Left hindlimb (tissue), 1 donor: ENCODE data around the gene RBP3.

Experiments used
- DNase-seq: peaks from one replicate; pipeline ENCODE4 v3.0.0-alpha.2; 2018

Gene RBP3

GRCh38 chr10:47348138-47348651, at the start of gene RBP3:
TSS of gene RBP3 (plus strand) at chr10:47348363. CDS start at chr10:47348485, 122 bp downstream.
- no peak for DNase-seq

- DNase-seq = no peak
Measured at GRCh38 chr10:47298715-47299114, 49.4 kb upstream of the RBP3 start.

GRCh38 chr10:47299611-47300428, 48.3 kb upstream of the RBP3 start, which contains the start of gene GDF10:
TSS of gene GDF10 (plus strand) at chr10:47300197. CDS start at chr10:47300652, 455 bp downstream.
- no peak for DNase-seq

GRCh38 chr10:47300429-47300931, 47.7 kb upstream of the RBP3 start:
- DNase-seq = peak; percentile 45

DNA sequence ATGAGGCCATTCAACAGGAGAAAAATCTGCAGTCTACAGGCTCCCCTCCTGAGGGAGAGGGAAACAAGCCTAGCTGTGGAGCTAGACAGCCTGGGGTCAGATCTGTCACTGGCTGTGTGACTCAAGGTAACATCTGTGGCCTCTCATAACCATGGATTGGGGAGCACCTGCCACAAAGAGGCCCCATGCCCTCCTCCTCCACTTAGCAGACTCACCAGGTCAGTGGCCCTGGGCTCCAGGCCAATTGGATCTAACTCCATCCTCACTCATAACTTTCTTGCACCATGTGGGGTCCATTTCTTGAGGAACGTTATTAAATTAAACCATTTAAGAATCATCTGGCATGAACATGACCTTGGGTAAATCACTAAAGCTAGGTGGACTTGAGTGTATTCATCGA, 46.3 kb upstream of the RBP3 start:
- no peak for DNase-seq

GRCh38 chr10:47303105-47303504, 45.1 kb upstream of the RBP3 start:
- no peak for DNase-seq

- DNase-seq = no peak
Measured at GRCh38 chr10:47303866-47304265, 44.3 kb upstream of the RBP3 start.

DNA sequence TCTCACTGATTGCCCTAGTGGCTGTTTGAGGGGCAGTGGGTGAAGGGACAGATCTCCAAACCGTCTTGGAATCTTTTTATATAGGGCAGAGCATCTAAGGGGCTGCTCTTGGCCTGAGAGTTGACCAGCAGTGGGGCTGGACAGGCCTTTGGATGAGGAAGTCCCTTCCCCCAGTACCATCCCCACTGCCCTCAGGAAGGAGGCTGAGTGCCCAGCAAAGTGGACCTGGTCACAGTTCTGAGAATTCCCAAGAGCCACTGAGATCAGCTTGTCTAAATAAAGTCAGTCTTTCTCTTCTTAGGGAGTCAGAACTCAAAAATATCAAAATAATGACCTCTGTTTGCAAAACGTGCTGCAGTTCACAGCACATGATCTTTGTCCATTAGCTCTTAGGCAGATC, 42.6 kb upstream of the RBP3 start:
- no peak for DNase-seq

DNA sequence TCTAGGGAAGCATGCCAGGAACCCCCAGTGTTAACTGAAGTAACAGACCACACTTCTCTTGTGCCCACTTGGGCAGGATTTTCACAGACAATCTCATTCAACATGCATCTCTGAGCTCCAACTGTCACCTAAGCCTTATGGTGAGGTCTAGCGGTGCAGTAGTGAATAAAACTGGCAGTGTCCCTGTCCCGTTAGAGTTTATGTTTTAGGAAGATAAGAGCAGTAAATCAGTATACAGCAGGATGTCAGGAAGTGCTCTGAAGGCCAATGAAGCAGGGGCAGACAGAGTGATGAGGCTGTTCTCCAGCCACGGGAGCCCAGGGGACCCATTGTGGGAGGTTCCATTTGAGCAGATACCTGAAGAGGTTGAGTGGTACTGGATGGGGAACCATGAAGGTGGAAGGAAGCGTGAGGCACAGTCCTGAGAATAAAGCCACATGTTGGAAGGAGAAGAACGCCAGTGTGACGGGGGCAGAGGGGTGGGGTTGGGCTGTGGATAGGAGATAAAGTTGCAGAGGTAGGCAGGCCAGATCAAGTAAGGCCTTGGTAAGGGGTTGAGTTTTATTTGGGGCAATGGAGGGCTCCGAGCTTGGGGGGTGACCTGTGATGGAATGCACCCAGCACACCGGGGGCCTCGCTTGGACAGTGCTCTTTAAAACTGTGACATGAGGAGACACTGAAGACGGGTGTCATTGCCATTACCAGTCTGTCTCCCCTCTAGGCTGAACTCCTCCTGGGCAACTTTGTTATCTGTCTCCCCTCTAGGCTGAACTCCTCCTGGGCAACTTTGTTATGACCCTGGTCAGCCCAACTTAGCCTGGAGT, 41.6 kb upstream of the RBP3 start:
- no peak for DNase-seq

DNA sequence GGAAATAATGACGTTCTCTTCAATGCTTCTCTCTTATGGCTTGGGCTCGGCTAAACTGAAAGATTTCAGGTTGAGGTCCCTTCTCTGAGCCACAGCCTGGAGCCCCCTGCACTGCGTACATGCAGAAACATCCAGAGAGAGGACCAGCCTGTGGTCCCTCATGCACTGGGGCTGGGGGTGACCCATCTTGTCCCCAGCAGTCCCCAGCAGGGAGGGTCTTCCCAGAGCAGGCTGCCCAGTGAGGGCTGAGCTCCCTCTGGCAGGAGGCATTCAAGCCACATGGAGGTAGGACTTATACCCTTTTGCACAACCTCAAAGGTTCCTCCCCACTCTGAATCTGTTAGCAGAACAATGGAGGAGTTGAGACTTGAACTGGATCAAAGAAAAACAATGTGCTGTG, 40.8 kb upstream of the RBP3 start:
- DNase-seq = no peak

DNA sequence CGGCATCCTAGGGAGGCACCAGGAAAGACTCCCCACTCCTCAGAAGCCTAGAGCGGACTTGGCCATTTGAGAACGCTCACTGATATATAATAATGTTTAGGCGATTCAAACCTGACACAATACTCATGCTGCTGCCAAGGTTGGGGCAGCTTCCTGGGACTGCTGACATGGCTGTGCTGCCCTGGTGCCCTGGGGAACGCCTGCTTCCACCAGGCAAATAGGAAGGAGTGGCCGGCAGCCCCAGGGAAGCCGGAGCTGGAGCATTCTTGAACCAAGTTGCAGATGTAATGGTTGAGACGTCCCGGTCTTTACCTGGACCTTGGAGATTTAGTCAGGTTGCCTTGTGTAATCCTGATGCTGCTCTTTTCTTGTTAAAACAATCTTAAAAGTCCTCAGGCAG, 39.4 kb upstream of the RBP3 start:
- no peak for DNase-seq

DNA sequence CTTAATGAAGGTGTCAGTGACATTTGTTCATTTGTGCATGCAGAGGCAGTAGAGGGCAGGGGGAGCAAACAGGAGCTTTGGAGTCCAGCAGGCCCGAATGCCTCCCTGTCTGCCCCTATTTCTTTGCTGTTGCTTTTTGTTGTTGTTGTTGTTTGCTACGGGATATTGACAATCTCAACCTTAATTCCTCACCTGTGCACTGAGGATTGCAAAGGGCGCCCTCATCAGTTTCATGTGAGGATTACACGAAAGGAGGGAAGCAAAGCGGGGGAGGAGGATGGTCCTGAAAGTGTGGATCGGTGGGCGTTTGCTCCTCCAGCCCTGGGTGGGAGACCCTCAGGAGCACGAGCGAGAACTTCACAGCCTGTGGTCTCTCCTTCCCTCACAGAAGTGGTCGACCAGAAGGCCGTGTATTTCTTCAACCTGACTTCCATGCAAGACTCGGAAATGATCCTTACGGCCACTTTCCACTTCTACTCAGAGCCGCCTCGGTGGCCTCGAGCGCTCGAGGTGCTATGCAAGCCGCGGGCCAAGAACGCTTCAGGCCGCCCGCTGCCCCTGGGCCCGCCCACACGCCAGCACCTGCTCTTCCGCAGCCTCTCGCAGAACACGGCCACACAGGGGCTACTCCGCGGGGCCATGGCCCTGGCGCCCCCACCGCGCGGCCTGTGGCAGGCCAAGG, 38.6 kb upstream of the RBP3 start:
- no peak for DNase-seq

- no peak for DNase-seq
Measured at GRCh38 chr10:47310090-47310505, 38.1 kb upstream of the RBP3 start.

DNA sequence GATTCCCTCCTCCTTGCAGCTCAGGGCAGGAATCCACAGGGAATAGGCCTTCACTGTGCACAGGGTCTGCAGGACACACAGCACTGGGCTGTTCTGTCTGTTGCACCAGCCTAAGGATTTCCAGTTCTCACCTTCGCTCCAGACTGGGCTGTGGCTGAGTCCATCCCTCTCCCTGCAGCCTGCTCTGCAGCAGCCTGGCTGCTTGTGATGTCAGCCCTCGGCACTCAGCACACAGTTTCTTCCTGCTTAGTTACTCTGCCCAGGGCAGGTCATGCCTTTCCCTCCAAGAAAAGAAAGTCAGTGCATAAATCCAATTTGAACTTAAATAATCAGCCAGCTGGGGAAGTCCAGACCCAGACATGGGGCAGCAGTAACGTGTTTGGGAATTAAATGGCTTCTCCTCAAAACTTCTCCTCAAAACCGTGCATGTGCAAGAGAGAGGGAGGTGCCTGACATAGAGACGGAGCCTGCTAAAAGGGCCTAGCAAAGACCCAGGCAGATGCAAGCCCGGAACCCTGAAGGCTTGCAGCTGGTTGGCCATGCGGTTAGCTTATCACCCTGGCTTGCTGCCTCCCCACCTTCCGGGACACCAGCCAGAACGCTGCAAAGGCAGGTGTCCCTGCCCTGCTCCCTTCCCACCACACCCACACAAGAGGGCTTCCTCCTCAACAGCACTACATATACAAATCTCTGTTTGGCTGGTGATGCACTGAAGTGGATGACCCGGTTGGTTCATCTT, 36.8 kb upstream of the RBP3 start:
- DNase-seq = no peak

DNA sequence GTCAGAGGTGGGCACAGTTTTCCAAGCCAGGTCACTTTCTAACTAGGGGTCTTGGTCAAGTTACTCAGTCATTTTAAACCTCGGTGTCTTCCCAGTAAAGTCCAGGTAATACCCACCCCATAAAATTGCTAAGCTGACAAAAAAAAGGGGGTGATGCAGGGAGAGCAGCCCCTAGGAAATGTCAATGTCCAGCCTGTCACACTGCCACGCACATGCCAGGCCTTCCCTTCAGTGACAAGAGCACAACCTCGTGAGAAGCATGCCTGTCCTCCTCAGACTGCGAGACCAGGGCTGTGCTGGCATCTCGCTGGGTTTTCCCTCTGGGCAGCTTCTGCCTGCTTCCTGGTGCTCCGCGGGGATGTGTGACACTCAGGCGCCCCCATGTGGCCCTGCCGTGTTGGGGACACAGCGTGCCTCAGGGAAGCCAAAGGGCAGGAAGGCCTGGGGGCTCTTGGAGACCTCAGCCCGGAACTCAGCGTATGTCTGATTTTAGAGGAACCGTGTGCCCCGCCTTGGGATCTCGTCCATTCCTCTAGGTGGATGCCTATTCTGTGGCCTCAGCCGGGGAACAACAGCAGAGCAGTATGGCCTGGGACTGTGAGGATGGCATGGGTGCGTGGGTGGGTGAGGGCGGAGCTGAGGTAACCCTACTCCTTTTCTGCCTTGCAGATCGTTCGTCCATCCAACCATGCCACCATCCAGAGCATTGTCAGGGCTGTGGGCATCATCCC, 36.1 kb upstream of the RBP3 start:
- peak; percentile 84 for DNase-seq

GRCh38 chr10:47312663-47312995, 35.5 kb upstream of the RBP3 start:
- no peak for DNase-seq

DNA sequence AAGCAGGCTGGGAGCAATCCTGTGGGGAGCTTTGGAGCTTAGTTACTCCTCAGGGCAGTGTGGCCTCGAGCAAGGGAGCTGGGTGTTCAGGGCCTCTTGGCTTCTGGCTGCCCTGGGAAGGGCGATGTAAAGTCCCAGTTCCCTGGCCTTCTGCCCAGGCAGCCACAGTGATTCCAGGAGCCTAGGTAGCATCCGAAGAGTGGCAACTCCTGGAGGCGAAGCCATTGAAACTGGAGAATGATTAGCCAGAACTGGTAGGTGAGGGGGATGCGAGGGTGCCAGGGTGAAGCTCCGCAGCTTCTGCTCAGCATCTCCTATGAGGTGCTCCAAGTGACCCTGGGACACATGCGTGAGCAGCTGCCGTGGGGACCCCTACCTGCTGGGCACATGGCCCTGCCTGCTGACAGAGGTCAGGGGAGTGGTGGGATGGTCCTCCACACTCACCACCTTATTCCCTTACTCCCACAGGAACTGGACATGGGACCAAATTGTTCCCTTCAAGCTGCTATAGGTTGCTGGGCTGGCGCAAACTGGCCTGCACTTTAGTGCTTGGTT, 33.7 kb upstream of the RBP3 start:
- no peak for DNase-seq

GRCh38 chr10:47315421-47315820, 32.7 kb upstream of the RBP3 start:
- DNase-seq = no peak

DNA sequence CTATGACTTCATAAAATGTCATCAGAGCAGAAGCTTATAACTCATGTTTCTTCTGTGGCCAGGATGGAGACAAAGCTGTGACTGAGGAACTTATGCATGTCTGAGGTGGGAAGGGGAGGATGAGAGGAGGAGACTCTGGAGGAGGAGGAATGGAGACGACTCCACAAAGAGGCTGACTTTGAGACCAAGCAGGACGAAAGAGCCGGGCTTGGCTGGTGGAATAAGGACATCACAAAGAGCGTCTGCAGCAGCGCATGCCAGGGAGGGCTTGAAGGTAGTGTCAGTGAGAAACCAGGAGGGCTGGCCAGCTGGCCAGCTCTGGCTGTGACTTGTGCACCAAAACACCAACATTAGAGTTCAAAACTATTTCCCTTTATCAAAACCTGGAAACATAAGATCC, 32.0 kb upstream of the RBP3 start:
- DNase-seq = no peak

DNA sequence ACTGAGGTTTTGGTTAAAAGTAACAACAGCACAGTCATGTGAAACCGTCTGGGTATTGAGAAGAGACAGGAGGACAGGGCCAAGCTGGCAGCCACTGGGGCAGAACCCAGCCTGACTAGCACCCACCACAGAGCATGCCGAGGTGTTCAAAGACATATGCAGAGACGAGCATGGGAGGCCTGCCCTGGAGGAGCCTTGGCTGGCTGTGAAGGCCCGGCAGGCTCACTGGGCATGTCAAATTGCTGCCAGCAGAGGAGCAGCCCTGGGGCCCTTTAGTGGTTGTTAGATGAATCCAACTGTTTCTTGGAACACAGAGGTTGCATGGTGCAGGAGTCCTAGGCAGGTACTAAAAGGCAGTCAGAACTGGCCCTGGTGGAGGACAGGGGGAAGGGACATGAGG, 30.9 kb upstream of the RBP3 start:
- no peak for DNase-seq

DNA sequence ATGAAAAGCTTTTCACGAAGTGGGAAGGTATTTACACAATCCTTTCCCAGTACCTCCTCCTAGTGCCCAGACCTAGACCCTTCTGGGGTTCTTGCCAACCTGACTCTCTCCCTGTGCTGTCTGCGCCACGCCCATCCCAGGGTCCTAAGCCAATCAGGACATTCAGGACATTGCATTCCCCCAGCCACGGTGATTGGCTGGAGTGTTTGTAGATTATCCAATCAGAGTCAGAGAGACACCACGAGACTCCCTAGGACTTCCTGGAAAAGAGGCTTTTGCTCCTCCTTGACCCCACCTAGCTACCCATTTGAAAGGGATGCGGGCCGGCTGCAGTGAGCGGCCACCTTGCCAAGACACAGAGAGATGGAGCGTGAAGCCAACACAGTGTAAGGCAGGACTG, 29.5 kb upstream of the RBP3 start:
- no peak for DNase-seq
